ENCODE data around the gene SYT3.

- TF ChIP-seq CTCF (IDR thresholded peaks at IDR 0.05), result no peak
- TF ChIP-seq POLR2A (IDR thresholded peaks at IDR 0.05), result no peak
Observed at GRCh38 chr19:50645107-50645506, 5.4 kb upstream of the SYT3 start.

Measured in Peyer's patch (tissue), 4 donors.